GM12864 (cell line): ENCODE data around the gene NECTIN2.
"Not testable (repeated sequence)": the region's sequence is repeated elsewhere in the genome, so short reads cannot be mapped to it uniquely, and the experiment has no call there.

Experiments
- DNase-seq: peaks from one replicate; pipeline ENCODE4 v3.0.0-alpha.2; 2011; ENCODE audit warnings: low read depth
- H3K4me3 ChIP-seq: 2 replicates; pipeline ENCODE4 v1.5.1; 2011; ENCODE audit warnings: mild to moderate bottlenecking, low read depth, low read length, control low read depth
- TF ChIP-seq, protein P1 (sequence below): IDR thresholded peaks from 2 replicates; pipeline ENCODE4 v1.5.1; 2011; ENCODE audit warnings: low read depth, mild to moderate bottlenecking, moderate library complexity, low read length, control low read depth, inconsistent platforms; ENCODE audit errors: missing control alignments

Gene NECTIN2

DNA sequence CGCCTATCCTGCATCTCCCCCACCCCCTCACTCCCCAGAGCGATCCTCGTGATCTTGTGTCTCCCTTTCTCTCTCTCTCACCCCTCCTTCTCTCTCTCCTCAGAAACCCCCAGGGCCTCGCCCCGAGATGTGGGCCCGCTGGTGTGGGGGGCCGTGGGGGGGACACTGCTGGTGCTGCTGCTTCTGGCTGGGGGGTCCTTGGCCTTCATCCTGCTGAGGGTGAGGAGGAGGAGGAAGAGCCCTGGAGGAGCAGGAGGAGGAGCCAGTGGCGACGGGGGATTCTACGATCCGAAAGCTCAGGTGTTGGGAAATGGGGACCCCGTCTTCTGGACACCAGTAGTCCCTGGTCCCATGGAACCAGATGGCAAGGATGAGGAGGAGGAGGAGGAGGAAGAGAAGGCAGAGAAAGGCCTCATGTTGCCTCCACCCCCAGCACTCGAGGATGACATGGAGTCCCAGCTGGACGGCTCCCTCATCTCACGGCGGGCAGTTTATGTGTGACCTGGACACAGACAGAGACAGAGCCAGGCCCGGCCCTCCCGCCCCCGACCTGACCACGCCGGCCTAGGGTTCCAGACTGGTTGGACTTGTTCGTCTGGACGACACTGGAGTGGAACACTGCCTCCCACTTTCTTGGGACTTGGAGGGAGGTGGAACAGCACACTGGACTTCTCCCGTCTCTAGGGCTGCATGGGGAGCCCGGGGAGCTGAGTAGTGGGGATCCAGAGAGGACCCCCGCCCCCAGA, 32.2 kb downstream of the NECTIN2 start:
- H3K4me3 ChIP-seq = no peak overlapping the region
- DNase-seq = no peak
- TF ChIP-seq, protein P1, sequence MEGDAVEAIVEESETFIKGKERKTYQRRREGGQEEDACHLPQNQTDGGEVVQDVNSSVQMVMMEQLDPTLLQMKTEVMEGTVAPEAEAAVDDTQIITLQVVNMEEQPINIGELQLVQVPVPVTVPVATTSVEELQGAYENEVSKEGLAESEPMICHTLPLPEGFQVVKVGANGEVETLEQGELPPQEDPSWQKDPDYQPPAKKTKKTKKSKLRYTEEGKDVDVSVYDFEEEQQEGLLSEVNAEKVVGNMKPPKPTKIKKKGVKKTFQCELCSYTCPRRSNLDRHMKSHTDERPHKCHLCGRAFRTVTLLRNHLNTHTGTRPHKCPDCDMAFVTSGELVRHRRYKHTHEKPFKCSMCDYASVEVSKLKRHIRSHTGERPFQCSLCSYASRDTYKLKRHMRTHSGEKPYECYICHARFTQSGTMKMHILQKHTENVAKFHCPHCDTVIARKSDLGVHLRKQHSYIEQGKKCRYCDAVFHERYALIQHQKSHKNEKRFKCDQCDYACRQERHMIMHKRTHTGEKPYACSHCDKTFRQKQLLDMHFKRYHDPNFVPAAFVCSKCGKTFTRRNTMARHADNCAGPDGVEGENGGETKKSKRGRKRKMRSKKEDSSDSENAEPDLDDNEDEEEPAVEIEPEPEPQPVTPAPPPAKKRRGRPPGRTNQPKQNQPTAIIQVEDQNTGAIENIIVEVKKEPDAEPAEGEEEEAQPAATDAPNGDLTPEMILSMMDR = no peak

DNA sequence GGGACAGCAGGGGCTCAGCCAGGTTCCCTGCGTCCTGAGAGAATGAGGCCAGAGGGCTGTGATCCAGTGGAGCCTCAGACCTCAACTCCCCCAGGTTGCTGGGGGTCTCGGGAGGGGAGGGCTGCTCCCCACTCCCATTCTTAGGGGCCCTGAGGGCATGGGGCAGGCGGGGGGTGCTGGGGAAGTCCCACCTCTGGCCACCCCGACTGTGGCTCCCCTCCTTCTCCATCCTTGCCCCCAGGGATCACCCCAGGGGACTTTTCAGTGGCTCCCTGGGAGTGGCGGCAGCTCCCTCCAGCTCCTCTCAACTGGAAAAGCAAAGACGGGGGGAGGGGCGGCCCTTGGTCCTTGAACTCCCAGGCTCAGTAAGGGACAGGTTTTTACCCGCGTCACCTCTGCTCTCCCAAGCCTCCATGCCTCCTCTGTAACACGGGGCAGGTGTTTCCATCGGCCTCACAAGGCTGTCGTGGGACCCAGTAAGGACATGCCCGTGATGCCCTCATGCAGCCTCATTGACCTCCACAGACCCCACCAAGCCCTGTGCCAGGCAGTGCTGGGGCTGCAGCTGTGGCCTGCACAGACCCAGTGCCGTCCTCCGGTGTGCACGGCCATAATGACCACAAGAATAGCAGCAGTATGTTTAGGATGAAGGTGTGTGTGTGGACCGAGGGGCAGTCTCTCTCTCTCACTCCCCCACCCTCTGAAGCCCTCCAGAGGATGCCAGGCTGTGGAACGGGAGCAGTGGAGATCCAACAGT, 33.4 kb downstream of the NECTIN2 start:
- TF ChIP-seq, protein P1 = no peak
- no peak overlapping the region for H3K4me3 ChIP-seq
- no peak for DNase-seq

DNA sequence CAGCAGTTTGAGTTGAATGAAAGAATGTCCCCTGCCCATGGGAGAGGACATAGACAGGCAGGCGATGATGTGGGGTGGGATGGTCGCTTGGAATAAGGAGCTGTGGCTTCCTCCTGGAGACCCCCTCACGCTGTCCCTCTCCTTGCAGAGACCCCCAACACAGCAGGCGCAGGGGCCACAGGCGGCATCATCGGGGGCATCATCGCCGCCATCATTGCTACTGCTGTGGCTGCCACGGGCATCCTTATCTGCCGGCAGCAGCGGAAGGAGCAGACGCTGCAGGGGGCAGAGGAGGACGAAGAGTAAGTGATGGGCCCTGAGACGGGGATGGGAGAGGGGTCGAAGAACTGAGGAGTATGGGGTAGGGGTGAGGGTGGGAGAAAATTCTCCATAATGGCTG, 36.0 kb downstream of the NECTIN2 start:
- no peak for DNase-seq
- TF ChIP-seq, protein P1 = no peak
- H3K4me3 ChIP-seq = no peak overlapping the region

DNA sequence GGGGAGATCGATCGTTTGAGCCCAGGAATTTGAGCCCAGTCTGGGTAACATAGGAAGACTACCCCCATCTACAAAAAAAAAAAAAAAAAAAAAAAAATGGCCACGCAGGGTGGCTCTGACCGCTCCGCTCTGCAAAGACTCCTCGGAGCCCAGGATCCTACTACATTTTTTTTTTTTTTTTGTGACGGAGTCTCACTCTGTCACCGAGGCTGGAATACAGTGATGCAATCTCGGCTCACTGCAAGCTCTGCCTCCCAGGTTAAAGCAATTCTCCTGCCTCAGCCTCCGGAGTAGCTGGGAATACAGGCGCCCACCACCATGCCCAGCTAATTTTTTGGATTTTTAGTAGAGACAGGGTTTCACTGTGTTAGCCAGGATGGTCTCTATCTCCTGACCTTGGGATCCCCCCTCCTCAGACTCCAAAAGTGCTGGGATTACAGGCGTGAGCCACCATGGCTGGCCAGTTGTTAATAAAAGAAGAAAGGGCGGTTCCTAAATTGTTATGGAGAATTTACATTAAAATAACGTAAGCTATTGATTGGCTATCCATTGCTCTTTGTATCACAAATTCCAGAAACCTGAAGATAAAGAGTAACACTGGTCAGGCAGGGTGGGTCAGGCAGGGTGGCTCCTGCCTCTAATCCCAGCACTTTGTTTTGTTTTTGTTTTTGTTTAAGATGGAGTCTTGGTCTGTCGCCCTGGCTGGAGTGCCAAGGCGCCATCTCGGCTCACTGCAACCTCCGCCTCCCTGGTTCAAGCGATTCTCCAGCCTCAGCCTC, 36.7 kb downstream of the NECTIN2 start:
- H3K4me3 ChIP-seq, DNase-seq: not testable (repeated sequence)

DNA sequence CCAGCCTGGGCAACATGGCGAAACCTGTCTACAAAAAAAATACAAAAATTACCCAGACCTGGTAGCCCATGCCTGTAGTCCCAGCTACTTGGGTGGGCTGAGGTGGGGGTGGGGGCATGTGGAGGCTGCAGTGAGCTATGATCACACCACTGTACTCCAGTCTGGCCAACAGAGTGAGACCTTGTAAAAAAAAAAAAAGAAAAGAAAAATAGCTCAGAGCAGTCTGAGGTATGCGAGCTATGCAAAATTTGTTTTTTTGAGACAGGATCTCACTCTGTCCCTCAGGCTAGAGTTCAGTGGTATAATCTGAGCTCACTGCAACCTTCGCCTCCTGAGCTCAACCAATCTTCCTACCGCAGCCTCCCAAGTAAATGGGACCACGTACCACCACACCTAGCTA, 37.8 kb downstream of the NECTIN2 start:
- TF ChIP-seq, protein P1 = no peak
- H3K4me3 ChIP-seq = no peak overlapping the region
- DNase-seq = no peak

DNA sequence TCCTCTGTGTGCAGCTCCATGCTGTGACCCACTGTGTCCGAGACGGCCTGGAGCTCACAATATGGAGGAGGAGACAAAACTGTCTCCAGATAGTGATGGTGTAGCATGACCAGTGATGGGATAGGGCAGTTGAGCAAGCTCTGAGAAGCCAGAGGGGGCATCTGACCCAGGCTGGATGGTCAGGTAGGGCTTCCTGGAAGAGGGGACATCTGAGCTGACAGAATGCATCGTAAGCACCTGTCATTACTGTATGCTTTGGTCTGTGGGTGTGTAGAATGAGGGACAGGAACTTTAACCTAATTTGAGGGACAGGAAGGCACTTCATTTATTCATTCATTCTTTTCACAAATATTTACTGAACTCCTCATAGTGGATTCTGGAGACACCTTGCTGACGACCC, 38.5 kb downstream of the NECTIN2 start:
- H3K4me3 ChIP-seq = no peak overlapping the region
- DNase-seq = no peak
- TF ChIP-seq, protein P1 = no peak

DNA sequence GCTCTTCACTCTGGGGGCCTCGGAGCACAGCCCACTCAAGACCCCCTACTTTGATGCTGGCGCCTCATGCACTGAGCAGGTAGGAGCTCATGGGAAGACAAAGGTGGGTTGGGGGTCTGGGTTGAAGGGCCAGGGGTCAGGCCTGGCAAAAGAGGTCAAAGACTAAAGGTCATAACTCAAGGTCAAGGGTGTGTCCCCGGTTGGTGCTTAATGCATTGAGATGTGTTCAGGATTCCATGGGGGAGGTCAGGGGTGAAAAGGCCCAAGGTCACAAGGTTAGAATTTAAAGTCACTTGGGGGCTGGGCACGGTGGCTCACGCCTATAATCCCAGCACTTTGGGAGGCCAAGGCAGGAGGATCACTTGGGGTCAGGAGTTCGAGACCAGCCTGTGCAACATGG, 40.0 kb downstream of the NECTIN2 start:
- TF ChIP-seq, protein P1 = no peak
- DNase-seq = no peak
- H3K4me3 ChIP-seq = no peak overlapping the region
